Adrenal gland (tissue), 12 donors: ENCODE measurements around the gene PAQR8. TPM values are rescaled to one million over a fixed set of nuclear protein-coding genes. Genes with fewer than 3 reads are reported as not detected.
A peak's percentile ranks its signal among the peaks of the same experiment; 100 is the strongest.

Experiments used
- DNase-seq, 7 donors: peaks; one replicate each; pipeline ENCODE4 v3.0.0-alpha.2; 2019 to 2020
- H3K27ac ChIP-seq, 5 donors: fragments of 200-600 bp; sonication (generic) in 4 of 5; 1 replicate in 3 of 5; 2 replicates in 2 of 5; pipeline versions ENCODE4 v1.5.1 to v1.8.0; 2016 to 2020; ENCODE audit warnings: mild to moderate bottlenecking in 1 of 5
- H3K27me3 ChIP-seq: fragments of 200-600 bp; 2 replicates; pipeline ENCODE4 v1.8.0; 2021
- H3K36me3 ChIP-seq, 2 donors: fragments of 200-600 bp; replicated peaks in 1 of 2; 1 replicate in 1 of 2; 2 replicates in 1 of 2; pipeline versions ENCODE4 v1.5.1 to v1.8.0; 2018 to 2022
- H3K4me1 ChIP-seq, 2 donors: fragments of 200-600 bp; replicated peaks in 1 of 2; 1 replicate in 1 of 2; 2 replicates in 1 of 2; pipeline versions ENCODE4 v1.5.1 to v1.8.0; 2018 to 2021
- H3K4me3 ChIP-seq, 4 donors: fragments of 200-600 bp; sonication (generic) in 3 of 4; one replicate each; pipeline ENCODE4 v1.5.1; 2016 to 2018
- H3K9me3 ChIP-seq, 3 donors: fragments of 200-600 bp; sonication (generic) in 1 of 3; replicated peaks in 1 of 3; 1 replicate in 2 of 3; 2 replicates in 1 of 3; pipeline versions ENCODE4 v1.5.1 to v1.8.0; 2016 to 2021
- CTCF ChIP-seq, 6 experiments: fragments of 450-650 bp in 4 of 6; fragments of 200-600 bp in 2 of 6; sonication (generic) in 1 of 6; IDR thresholded peaks; 1 replicate in 5 of 6; 2 replicates in 1 of 6; pipeline versions ENCODE4 v1.5.1 to v1.8.0; 2016 to 2021; ENCODE audit warnings: antibody characterized with exemption in 6 of 6, mild to moderate bottlenecking in 2 of 6, moderate library complexity in 1 of 6
- POLR2A ChIP-seq, 2 donors: fragments of 450-650 bp; IDR thresholded peaks; one replicate each; pipeline ENCODE4 v1.6.1; 2017; ENCODE audit warnings: antibody characterized with exemption in 2 of 2, mild to moderate bottlenecking in 2 of 2, moderate library complexity in 1 of 2
- WGBS, 4 donors: extraction: QIAGEN DNeasy Blood & Tissue Kit in 2 of 4; methylation state at CpG; one replicate each; pipeline versions ENCODE4 v1.1.5 to v1.1.7; 2013 to 2017; 5-methylcytosine and 5-hydroxymethylcytosine counted together
- intact Hi-C, 2 donors: fragments of 100-400 bp; cut with DNase I; formaldehyde crosslinking; loops; one replicate each; pipeline versions ENCODE4 v1.14.1 to v1.15.0; 2022 to 2023
- polyA plus RNA-seq, 3 donors: library from polyadenylated mRNA; stranded (reverse); fragments of 200-250 nt in 2 of 3; fragments of 350-450 nt in 1 of 3; fragmentation: Illumina TruSeq in 1 of 3; extraction: RNeasy Lipid Tissue Mini Kit (QIAGEN cat#74804) in 1 of 3; gene quantifications; one replicate each; pipeline ENCODE4 v1.2.3, GENCODE V29; 2013 to 2014
- total RNA-seq, 9 donors: library from RNA; depleted of rRNA in 4 of 9; stranded (reverse); fragments of >200 nt in 4 of 9; fragments of 120-200 nt in 1 of 9; fragmentation: NEBNext Ultra II Directional in 1 of 9; extraction: Animal tissue kit (Norgen Biotek cat#: 25700) in 1 of 9; gene quantifications; one replicate each; pipeline versions ENCODE4 v1.1.0 to v1.2.4, GENCODE V29; 2013 to 2023
- donor health status: healthy with polysubstance abuse.
- donor health status: Bipolar disorder and iron deficiency.
- donor health status: DM: yes; HTN: yes; CAD: no.
- donor health status: DM: no; HTN: no; CAD: no.
- donor health status: DM: no; HTN: no; CAD: no.
- donor health status: DM: yes; HTN: yes; CAD: no.

PAQR8 gene
- total and polyA plus RNA-seq, 12 donors = 2.3 to 17.1 (median 6.2) TPM

- no peaks in the 10 kb centered on the region for H3K27me3 ChIP-seq
- 0 to 9% (median 1%) methylated on average over 1 of the region's 1 CpG for WGBS, 4 donors
- H3K36me3 ChIP-seq = no peaks in the 10 kb centered on the region
- peak overlapping the region in 2 of 5 donors; percentile 0 to 45 for H3K27ac ChIP-seq
- H3K4me1 ChIP-seq = peaks cover 7 to 17% of the 10 kb centered on the region in 2 donors
- DNase-seq = peak in 4 of 7 donors; percentile 25 to 45 (median 38)
- H3K9me3 ChIP-seq = no peaks in the 10 kb centered on the region
- peak; percentile 58 to 91 (median 84) for TF ChIP-seq CTCF (IDR thresholded peaks at IDR 0.05)
- no peak for TF ChIP-seq POLR2A (IDR thresholded peaks at IDR 0.05)
- intact Hi-C loops = loop anchor here (5.0 kb wide), 2 partner anchors 181 to 246 kb away; no protein-coding TSS in a partner anchor
- H3K4me3 ChIP-seq = no peak overlapping the region
Measured at GRCh38 chr6:52416629-52417151, 54.7 kb downstream of the PAQR8 start.

DNA sequence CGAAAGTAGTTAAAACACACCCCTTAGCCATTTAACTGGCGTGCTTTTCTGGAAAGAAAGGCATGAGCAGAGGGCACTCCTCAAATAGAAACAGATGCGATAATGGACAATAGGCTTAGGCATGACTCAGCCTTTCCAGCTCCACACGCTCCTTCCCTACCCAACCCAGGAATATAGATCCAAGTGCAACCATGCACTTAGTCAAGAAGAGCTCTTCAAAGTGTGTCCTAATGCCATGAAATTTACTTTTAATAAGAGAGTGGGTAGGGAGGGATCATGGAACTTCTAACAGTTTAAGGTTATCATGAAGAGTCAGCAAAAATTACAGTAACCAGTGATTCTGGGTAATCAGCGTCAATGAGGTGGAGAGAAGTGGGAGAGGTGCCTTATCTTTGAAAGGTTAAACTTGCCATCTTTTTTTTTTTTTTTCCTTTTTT is 55.7 kb downstream of the PAQR8 start:
- no peaks in the 10 kb centered on the region for H3K27me3 ChIP-seq
- intact Hi-C loops = loop anchor here (5.0 kb wide), 2 partner anchors 180 to 245 kb away; no protein-coding TSS in a partner anchor
- peak in 1 of 7 donors; percentile 30 for DNase-seq
- H3K9me3 ChIP-seq = no peaks in the 10 kb centered on the region
- no peak overlapping the region for H3K4me3 ChIP-seq
- peaks cover 7 to 20% of the 10 kb centered on the region in 2 donors for H3K4me1 ChIP-seq
- TF ChIP-seq POLR2A (IDR thresholded peaks at IDR 0.05) = no peak
- no peak for TF ChIP-seq CTCF (IDR thresholded peaks at IDR 0.05)
- 78 to 83% (median 79%) methylated on average over 5 of the region's 5 CpGs for WGBS, 4 donors
- no peaks in the 10 kb centered on the region for H3K36me3 ChIP-seq
- peak overlapping the region in 1 of 5 donors; percentile 0 for H3K27ac ChIP-seq

GRCh38 chr6:52418606-52419005 is 56.7 kb downstream of the PAQR8 start:
- DNase-seq = no peak
- intact Hi-C loops = loop anchor here (5.0 kb wide), 2 partner anchors 179 to 244 kb away; no protein-coding TSS in a partner anchor
- H3K9me3 ChIP-seq = no peaks in the 10 kb centered on the region
- H3K27ac ChIP-seq = no peak overlapping the region
- TF ChIP-seq POLR2A (IDR thresholded peaks at IDR 0.05) (no peak), CTCF (IDR thresholded peaks at IDR 0.05) (no peak)
- no peaks in the 10 kb centered on the region for H3K27me3 ChIP-seq
- 69 to 77% (median 76%) methylated on average over 2 of the region's 2 CpGs for WGBS, 4 donors
- H3K36me3 ChIP-seq = no peaks in the 10 kb centered on the region
- H3K4me3 ChIP-seq = no peak overlapping the region
- H3K4me1 ChIP-seq = peaks cover 7 to 20% of the 10 kb centered on the region in 2 donors

DNA sequence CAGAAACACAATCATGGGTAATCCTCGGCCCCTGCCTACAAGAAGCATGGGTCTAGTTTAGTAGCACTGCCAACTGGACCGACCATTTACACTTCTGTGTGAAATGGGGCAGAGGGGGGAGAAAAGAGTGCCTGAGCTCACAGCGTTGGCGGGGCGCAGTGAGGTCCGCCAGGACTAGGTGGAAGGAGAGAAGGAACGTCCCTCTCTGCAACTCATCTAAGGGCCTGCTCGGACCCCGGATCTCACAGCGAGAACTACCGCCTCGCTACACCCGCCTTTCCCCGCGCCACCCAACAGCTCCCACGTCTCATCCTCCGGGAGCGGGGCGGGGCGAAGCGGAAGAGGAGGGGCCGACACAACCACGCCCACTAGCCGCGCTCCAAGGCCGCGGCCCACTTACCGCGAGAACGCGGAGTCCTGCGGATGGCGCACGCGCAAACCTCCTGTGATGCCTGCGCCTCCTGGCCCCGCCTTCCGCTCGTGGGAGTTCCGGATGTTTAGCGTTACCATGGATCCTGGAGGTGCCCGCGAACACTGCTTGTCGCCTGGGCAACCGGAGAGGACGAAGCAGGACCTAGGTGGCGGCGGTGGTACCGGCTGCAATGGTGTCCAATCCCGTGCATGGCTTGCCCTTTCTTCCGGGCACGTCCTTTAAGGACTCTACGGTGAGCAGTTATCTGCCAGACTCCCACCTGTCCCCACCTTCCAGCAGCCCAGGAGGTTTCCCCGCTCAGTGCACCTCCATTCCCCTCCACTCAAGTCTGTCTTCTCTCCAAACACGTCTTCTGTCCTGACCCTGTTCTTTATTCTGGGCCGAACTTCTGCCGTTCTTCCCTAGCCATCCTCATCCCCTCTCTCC is 58.1 kb downstream of the PAQR8 start, which contains the start of gene EFHC1:
Gene EFHC1, plus strand, starts transcription at position 534 of the 859 bp plus-strand sequence. Its CDS starts 69 bp downstream, at position 603.
- Histone ChIP-seq H3K36me3 (no peaks in the 10 kb centered on the region), H3K27ac (peak within 1 kb of the TSS in 4 of 5 donors; percentile 46 to 89 (median 76)), H3K4me3 (peak within 1 kb of the TSS in 3 of 4 donors; percentile 1 to 83 (median 42)), H3K9me3 (no peaks in the 10 kb centered on the region), H3K27me3 (no peaks in the 10 kb centered on the region), H3K4me1 (peaks cover 7 to 20% of the 10 kb centered on the region in 2 donors)
- DNase-seq = peak; percentile 97 to 99 (median 99)
- TF ChIP-seq CTCF (IDR thresholded peaks at IDR 0.05) (no peak), POLR2A (IDR thresholded peaks at IDR 0.05) (peak; percentile 49 to 68)
- WGBS, 4 donors = 0 to 1% (median 1%) methylated on average over 25 to 57 of the region's 57 CpGs
- intact Hi-C loops = loop anchor here (5.0 to 10.0 kb wide), 4 partner anchors 85 to 242 kb away; partner anchors contain the start of gene TRAM2 (in 1 of the 2)
